ENCODE measurements around the gene KCNJ5. TPM values are rescaled to one million over a fixed set of nuclear protein-coding genes. Genes with fewer than 3 reads are reported as not detected.
A peak's percentile ranks its signal among the peaks of the same experiment; 100 is the strongest.

KCNJ5 gene
- total RNA-seq, 1 experiment from 2014 or later: 0.11 TPM

DNA sequence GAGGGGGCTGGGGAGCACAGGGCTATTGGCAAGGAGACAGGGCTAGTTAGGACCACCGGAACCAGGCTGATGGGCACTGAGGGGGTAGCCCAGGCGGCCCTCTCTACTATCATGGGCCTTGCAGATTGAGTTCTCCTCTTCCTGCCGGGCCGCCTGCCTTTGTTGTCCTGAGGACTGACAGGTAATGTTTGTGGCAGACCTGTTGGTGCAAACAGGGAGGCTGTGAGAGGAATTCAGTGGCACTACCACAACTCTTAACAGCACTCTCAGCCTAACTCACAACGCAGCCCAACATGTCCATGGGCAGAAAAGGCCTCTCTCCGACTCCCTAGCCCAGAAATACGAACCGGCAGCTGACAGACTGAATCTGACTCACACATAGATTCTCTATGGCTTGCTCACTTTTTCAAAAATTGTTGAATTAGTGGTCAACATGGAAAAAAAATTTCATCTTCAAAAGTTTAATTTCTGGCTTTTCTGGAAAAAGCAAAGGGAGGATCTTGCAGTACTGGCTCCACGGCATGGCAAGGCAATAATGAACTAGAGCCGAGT is 11.4 kb downstream of the KCNJ5 start:
- Mint-ChIP-seq H3K4me1 (peaks cover 34 to 45% of the 10 kb centered on the region in 2 experiments), H3K27me3 (ENCODE audit: low read depth) (peaks cover 97% of the 10 kb centered on the region), H3K27ac (no peak overlapping the region), H3K4me3 (peak overlapping the region in 1 of 2 experiments; percentile 82; a peak in 3 of 5 replicates), H3K9me3 (peaks cover 0 to 3% of the 10 kb centered on the region in 2 experiments; a peak in 3 of 5 replicates), H3K36me3 (ENCODE audit: insufficient read depth in 1 of 3, low read depth in 3 of 3) (no peaks in the 10 kb centered on the region)
- Histone ChIP-seq H3K27ac (ENCODE audit: insufficient read length, low read depth, low read length) (no peak overlapping the region), H3K14ac (ENCODE audit: insufficient read depth, low read length) (no peak overlapping the region), H4K20me1 (ENCODE audit: control insufficient read depth, insufficient read depth, insufficient read length) (peaks cover 4% of the 10 kb centered on the region), H3K79me2 (ENCODE audit: insufficient read depth, low read length) (no peaks in the 10 kb centered on the region), H2BK12ac (ENCODE audit: insufficient read length, low read depth, low read length) (no peak overlapping the region), H3K4me2 (ENCODE audit: insufficient read depth, insufficient read length, low read length) (peak overlapping the region; percentile 36), H2AFZ (ENCODE audit: low read length) (no peak overlapping the region), H3K9me3 (ENCODE audit: control insufficient read depth, low read depth, low read length) (no peaks in the 10 kb centered on the region), H2AK5ac (ENCODE audit: insufficient read length, low read length) (no peak overlapping the region), H3K56ac (ENCODE audit: insufficient read length, low read depth, low read length) (no peak overlapping the region), H3K4me1 (ENCODE audit: insufficient read depth, low read length) (peaks cover 2% of the 10 kb centered on the region; the same call in 1 of the 2 replicates), H3K79me1 (ENCODE audit: insufficient read depth, low read depth, low read length, poor library complexity, severe bottlenecking) (no peaks in the 10 kb centered on the region), H4K8ac (replicated peaks; ENCODE audit: insufficient read length, low read depth, low read length) (no peak overlapping the region), H3K23me2 (ENCODE audit: insufficient read length, low read depth, low read length, poor library complexity, severe bottlenecking) (peaks cover 12% of the 10 kb centered on the region), H4K5ac (ENCODE audit: insufficient read length, low read depth, low read length) (no peak overlapping the region), H2BK5ac (ENCODE audit: insufficient read length, low read length) (no peak overlapping the region), H3K4ac (ENCODE audit: low read depth, low read length) (no peak overlapping the region), H3K9ac (ENCODE audit: extremely low read depth, insufficient read length, low read length) (no peak overlapping the region), H2BK15ac (ENCODE audit: low read depth, low read length) (no peak overlapping the region), H3K23ac (ENCODE audit: insufficient read length, low read depth, low read length) (no peak overlapping the region), H3T11ph (ENCODE audit: low read length) (no peak overlapping the region), H3K27me3 (ENCODE audit: insufficient read depth, low read length) (peaks cover 63% of the 10 kb centered on the region), H3K18ac (ENCODE audit: insufficient read length, low read depth, low read length) (no peak overlapping the region), H2BK20ac (ENCODE audit: low read depth, low read length, poor library complexity, severe bottlenecking) (no peak overlapping the region), H2BK120ac (ENCODE audit: low read depth, low read length, poor library complexity, severe bottlenecking) (no peak overlapping the region), H4K91ac (ENCODE audit: insufficient read length, low read depth, low read length) (no peak overlapping the region)
- no peak for DNase-seq
- no CpG with 5 or more reads among the region's 10 CpGs for WGBS (ENCODE audit: extremely low coverage, insufficient read length, low lambda C conversion rate)
- TF ChIP-seq, protein P1, sequence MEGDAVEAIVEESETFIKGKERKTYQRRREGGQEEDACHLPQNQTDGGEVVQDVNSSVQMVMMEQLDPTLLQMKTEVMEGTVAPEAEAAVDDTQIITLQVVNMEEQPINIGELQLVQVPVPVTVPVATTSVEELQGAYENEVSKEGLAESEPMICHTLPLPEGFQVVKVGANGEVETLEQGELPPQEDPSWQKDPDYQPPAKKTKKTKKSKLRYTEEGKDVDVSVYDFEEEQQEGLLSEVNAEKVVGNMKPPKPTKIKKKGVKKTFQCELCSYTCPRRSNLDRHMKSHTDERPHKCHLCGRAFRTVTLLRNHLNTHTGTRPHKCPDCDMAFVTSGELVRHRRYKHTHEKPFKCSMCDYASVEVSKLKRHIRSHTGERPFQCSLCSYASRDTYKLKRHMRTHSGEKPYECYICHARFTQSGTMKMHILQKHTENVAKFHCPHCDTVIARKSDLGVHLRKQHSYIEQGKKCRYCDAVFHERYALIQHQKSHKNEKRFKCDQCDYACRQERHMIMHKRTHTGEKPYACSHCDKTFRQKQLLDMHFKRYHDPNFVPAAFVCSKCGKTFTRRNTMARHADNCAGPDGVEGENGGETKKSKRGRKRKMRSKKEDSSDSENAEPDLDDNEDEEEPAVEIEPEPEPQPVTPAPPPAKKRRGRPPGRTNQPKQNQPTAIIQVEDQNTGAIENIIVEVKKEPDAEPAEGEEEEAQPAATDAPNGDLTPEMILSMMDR (conservative IDR thresholded peaks at IDR 0.05): no peak

All from H9 (cell line).